NB4 (cell line): ENCODE data around the gene KCNMB3.
"Not testable (repeated sequence)": the region's sequence is repeated elsewhere in the genome, so short reads cannot be mapped to it uniquely, and the experiment has no call there.

Source experiments
- DNase-seq: peaks from one replicate; pipeline ENCODE4 v3.0.0; 2010; ENCODE audit warnings: low read depth
- H3K4me3 ChIP-seq: one replicate; pipeline ENCODE4 v1.5.1; 2011; ENCODE audit warnings: mild to moderate bottlenecking, low read depth, low read length, moderate library complexity
- MYC ChIP-seq: IDR thresholded peaks from 2 replicates; pipeline ENCODE4 v1.6.1; 2011; ENCODE audit warnings: low read depth, low read length
- POLR2A ChIP-seq: IDR thresholded peaks from 2 replicates; pipeline ENCODE4 v1.6.1; 2011; ENCODE audit warnings: mild to moderate bottlenecking; ENCODE audit not compliant: insufficient read length; ENCODE audit errors: extremely low read depth
- TF ChIP-seq, protein P1 (sequence below): IDR thresholded peaks from one replicate; pipeline ENCODE4 v1.5.1; 2012; ENCODE audit warnings: low read depth, low read length
- TF ChIP-seq, protein P2 (sequence below): IDR thresholded peaks from 2 replicates; pipeline ENCODE4 v1.6.1; 2011; ENCODE audit warnings: low read depth, low read length

Gene KCNMB3

DNA sequence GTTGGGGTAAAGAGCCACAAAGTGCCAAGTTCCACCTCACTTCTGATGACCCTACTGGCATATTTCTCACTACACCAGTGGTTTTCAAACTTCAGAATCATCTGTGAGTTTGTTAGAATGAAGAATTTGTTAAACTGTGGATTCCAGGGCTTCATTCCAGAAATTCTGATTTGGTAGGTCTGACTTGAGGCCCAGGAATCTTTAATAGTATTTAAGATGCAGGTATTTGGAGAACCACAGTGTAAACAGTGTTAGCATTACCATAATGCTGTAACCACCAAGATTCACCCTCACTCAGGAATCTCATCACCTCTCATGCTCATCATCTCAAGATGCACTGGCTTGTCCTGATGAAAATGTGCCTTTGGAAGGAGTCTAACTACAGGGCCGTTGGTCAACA is 6.0 kb downstream of the KCNMB3 start:
- DNase-seq: no peak
- TF ChIP-seq, protein P1, sequence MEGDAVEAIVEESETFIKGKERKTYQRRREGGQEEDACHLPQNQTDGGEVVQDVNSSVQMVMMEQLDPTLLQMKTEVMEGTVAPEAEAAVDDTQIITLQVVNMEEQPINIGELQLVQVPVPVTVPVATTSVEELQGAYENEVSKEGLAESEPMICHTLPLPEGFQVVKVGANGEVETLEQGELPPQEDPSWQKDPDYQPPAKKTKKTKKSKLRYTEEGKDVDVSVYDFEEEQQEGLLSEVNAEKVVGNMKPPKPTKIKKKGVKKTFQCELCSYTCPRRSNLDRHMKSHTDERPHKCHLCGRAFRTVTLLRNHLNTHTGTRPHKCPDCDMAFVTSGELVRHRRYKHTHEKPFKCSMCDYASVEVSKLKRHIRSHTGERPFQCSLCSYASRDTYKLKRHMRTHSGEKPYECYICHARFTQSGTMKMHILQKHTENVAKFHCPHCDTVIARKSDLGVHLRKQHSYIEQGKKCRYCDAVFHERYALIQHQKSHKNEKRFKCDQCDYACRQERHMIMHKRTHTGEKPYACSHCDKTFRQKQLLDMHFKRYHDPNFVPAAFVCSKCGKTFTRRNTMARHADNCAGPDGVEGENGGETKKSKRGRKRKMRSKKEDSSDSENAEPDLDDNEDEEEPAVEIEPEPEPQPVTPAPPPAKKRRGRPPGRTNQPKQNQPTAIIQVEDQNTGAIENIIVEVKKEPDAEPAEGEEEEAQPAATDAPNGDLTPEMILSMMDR: no peak
- no peak overlapping the region for H3K4me3 ChIP-seq

DNA sequence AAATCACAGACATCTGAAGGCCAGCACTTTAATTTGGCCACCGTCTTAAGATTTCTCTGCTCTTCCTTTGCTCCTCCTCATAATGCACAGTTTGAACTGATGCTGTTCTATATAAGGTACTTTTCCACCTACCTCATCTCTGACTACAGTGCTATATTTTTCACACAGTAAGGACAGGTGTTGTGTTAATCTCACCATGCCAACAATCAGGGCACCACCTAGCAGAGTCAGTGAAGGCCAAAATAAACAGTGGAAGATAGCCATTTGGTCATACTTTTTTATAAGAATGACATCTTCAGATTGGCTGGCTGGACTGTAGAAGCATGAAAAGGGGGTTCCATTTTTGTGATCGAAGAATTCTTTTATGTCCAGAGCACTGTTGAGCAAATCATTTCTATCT is 8.1 kb downstream of the KCNMB3 start:
- DNase-seq, H3K4me3 ChIP-seq: not testable (repeated sequence)

DNA sequence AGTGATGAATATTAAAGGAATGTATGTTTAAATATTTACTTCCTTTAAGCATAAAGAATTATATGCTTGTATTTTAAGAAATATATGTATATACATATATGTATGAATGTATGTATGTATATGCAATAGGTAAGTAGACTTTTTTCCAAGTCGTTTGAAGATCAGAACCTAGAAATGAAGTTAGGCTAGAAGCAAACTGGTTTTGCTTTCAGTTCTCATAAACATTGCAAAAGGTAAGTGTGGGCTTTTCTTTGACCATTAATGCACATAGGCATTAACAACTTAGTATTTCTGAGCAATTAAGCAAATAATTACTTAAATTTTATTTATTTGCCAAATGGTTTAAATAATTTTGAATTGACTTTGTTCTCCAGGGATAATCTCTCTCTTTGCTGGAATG is 10.6 kb downstream of the KCNMB3 start:
- DNase-seq, H3K4me3 ChIP-seq: not testable (repeated sequence)

DNA sequence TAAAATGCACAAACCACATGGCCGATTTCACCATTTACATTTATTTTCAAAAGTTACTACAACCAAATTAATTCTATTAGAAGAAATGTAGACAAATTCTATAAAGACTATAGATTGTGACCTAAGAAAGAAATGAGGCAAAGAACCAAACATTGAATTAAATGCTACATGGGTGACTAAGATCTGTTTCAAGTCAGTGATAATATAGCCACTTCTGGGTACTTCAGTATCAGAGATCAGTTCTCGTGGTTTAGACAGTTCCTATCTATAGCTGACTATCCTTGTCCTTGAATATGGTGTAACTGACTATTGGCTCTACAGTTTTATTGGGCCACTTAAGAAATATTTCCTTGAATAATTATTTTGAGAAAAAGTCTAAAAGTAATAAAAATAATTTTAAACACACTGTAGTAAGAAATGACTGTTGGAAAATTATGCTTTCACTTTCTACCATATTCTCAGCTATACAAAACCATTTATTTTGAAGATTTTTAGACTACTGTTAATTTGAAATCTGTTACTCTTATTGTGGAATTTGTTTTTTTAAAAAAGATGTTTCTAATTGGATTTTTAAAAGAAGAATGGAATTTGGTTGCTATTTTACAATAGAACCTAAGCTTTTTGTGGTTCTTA is 14.1 kb downstream of the KCNMB3 start:
- H3K4me3 ChIP-seq: no peak overlapping the region
- TF ChIP-seq POLR2A: no peak
- TF ChIP-seq, protein P2, sequence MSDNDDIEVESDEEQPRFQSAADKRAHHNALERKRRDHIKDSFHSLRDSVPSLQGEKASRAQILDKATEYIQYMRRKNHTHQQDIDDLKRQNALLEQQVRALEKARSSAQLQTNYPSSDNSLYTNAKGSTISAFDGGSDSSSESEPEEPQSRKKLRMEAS: no peak
- TF ChIP-seq MYC: no peak
- TF ChIP-seq, protein P1: no peak
- peak; percentile 54 for DNase-seq

DNA sequence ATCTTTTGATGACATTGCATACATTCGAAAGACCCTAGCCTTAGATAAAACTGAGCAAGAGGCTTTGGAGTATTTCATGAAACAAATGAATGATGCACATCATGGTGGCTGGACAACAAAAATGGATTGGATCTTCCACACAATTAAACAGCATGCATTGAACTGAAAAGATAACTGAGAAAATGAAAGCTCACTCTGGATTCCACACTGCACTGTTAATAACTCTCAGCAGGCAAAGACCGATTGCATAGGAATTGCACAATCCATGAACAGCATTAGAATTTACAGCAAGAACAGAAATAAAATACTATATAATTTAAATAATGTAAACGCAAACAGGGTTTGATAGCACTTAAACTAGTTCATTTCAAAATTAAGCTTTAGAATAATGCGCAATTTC is 16.7 kb downstream of the KCNMB3 start:
- no peak overlapping the region for H3K4me3 ChIP-seq
- TF ChIP-seq, protein P1: no peak
- TF ChIP-seq, protein P2: no peak
- TF ChIP-seq POLR2A: no peak
- no peak for TF ChIP-seq MYC
- DNase-seq: peak; percentile 23

DNA sequence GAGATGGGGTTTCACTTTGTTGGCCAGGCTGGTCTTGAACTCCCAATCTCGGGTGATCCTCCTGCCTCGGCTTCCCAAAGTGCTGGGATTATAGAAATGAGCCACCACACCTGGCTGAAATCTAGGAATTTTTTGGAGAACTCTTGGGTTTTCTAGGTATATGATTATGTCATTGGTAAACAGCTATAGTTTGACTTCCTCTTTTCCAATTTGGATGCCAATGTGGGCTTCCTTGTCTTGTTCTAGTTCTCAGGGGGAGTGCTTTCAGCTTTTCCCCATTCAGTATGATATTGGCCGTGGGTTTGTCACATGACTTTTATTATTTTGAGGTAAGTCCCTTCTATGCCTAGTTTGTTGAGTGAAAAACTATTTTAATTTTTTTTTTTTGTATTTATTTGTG is 17.9 kb downstream of the KCNMB3 start:
- TF ChIP-seq, protein P2: no peak
- TF ChIP-seq, protein P1: no peak
- TF ChIP-seq MYC: no peak
- H3K4me3 ChIP-seq: no peak overlapping the region
- peak; percentile 11 for DNase-seq

DNA sequence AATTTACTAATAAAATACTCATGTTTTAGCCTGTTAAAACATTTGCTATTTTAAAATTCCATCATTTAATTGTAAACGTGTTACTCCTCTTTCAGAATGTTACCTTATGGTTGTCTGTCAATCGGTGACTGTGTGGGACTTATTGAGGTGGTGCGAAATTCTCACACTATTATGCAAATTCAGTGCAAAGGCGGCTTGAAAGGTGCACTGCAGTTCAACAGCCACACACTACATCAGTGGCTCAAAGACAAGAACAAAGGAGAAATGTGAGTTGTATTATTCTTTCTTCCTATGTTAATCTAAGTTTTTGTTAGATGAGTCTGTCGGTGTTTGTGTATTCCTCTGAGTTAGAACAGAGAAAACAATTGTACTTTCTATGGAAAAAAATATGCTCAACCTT is 21.7 kb downstream of the KCNMB3 start:
- DNase-seq: no peak

More for the DNA sequence above, 21.7 kb downstream of the KCNMB3 start:
- TF ChIP-seq, protein P2: no peak
- TF ChIP-seq MYC (no peak), POLR2A (no peak)
- TF ChIP-seq, protein P1: no peak
- no peak overlapping the region for H3K4me3 ChIP-seq
